ENCODE results near the gene SND1.

SND1 gene

GRCh38 chr7:127732306-127732705 lies 80.3 kb downstream of the SND1 start:
- no peak for DNase-seq (ENCODE audit: low spot score)

- DNase-seq (ENCODE audit: low spot score), result no peak
These were observed 82.0 kb downstream of the SND1 start for GRCh38 chr7:127733986-127734385.

- no peak for DNase-seq (ENCODE audit: low spot score)
These were observed 84.5 kb downstream of the SND1 start for GRCh38 chr7:127736511-127736910.

GRCh38 chr7:127738859-127739258 lies 86.9 kb downstream of the SND1 start:
- DNase-seq (ENCODE audit: low spot score), result no peak

- DNase-seq (ENCODE audit: low spot score), result no peak
These were observed 89.9 kb downstream of the SND1 start for GRCh38 chr7:127741764-127742375.

GRCh38 chr7:127745445-127745844 lies 93.5 kb downstream of the SND1 start:
- no peak for DNase-seq (ENCODE audit: low spot score)

- no peak for DNase-seq (ENCODE audit: low spot score)
These were observed 99.1 kb downstream of the SND1 start for GRCh38 chr7:127751062-127751461.

- DNase-seq (ENCODE audit: low spot score), result no peak
These were observed 99.8 kb downstream of the SND1 start for GRCh38 chr7:127751490-127752448.

GRCh38 chr7:127752829-127753228 lies 100.8 kb downstream of the SND1 start:
- no peak for DNase-seq (ENCODE audit: low spot score)

GRCh38 chr7:127754457-127754856 lies 102.5 kb downstream of the SND1 start:
- DNase-seq (ENCODE audit: low spot score), result no peak

GRCh38 chr7:127755521-127755920 lies 103.5 kb downstream of the SND1 start:
- DNase-seq (ENCODE audit: low spot score), result no peak

GRCh38 chr7:127755965-127756364 lies 104.0 kb downstream of the SND1 start:
- no peak for DNase-seq (ENCODE audit: low spot score)

- no peak for DNase-seq (ENCODE audit: low spot score)
These were observed 106.1 kb downstream of the SND1 start for GRCh38 chr7:127758105-127758504.

GRCh38 chr7:127758845-127759244 lies 106.9 kb downstream of the SND1 start:
- DNase-seq (ENCODE audit: low spot score), result no peak

- no peak for DNase-seq (ENCODE audit: low spot score)
These were observed 108.0 kb downstream of the SND1 start for GRCh38 chr7:127759945-127760421.

- DNase-seq (ENCODE audit: low spot score), result no peak
These were observed 108.5 kb downstream of the SND1 start for GRCh38 chr7:127760436-127761031.

- DNase-seq (ENCODE audit: low spot score), result no peak
These were observed 109.2 kb downstream of the SND1 start for GRCh38 chr7:127761196-127761595.

- no peak for DNase-seq (ENCODE audit: low spot score)
These were observed 112.7 kb downstream of the SND1 start for GRCh38 chr7:127764681-127765080.

- no peak for DNase-seq (ENCODE audit: low spot score)
These were observed 113.2 kb downstream of the SND1 start for GRCh38 chr7:127765150-127765549.

- no peak for DNase-seq (ENCODE audit: low spot score)
These were observed 115.0 kb downstream of the SND1 start for GRCh38 chr7:127766831-127767459.

GRCh38 chr7:127768241-127768640 lies 116.2 kb downstream of the SND1 start:
- DNase-seq (ENCODE audit: low spot score), result no peak

- no peak for DNase-seq (ENCODE audit: low spot score)
These were observed 117.1 kb downstream of the SND1 start for GRCh38 chr7:127769137-127769536.
